Peyer's patch (tissue), 4 donors: ENCODE measurements around the gene IRX5. TPM values are rescaled to one million over a fixed set of nuclear protein-coding genes. Genes with fewer than 3 reads are reported as not detected.

Experiments
- DNase-seq, 3 donors: peaks; one replicate each; pipeline ENCODE4 v3.0.0-alpha.2; 2017 to 2019
- H3K27ac ChIP-seq, 4 donors: fragments of 200-600 bp; sonication (generic); one replicate each; pipeline ENCODE4 v1.5.1; 2016 to 2019
- H3K27me3 ChIP-seq, 2 donors: fragments of 200-600 bp; sonication (generic); one replicate each; pipeline ENCODE4 v1.5.1; 2019
- H3K36me3 ChIP-seq, 3 donors: fragments of 200-600 bp; sonication (generic); one replicate each; pipeline ENCODE4 v1.5.1; 2016 to 2019
- H3K4me1 ChIP-seq, 4 donors: fragments of 200-600 bp; sonication (generic); one replicate each; pipeline ENCODE4 v1.5.1; 2016 to 2019
- H3K4me3 ChIP-seq, 4 donors: fragments of 200-600 bp; sonication (generic); 1 replicate in 3 of 4; 2 replicates in 1 of 4; pipeline ENCODE4 v1.5.1; 2016 to 2019; ENCODE audit warnings: mild to moderate bottlenecking in 1 of 4
- H3K9me3 ChIP-seq, 4 donors: fragments of 200-600 bp; sonication (generic); one replicate each; pipeline ENCODE4 v1.5.1; 2016 to 2019; ENCODE audit warnings: mild to moderate bottlenecking in 1 of 4
- POLR2A ChIP-seq, 2 donors: fragments of 450-650 bp; IDR thresholded peaks; one replicate each; pipeline ENCODE4 v1.5.1; 2017; ENCODE audit warnings: antibody characterized with exemption in 2 of 2, mild to moderate bottlenecking in 2 of 2, moderate library complexity in 2 of 2
- total RNA-seq, 4 donors: library from RNA; depleted of rRNA; stranded (reverse); fragments of >200 nt; gene quantifications; one replicate each; pipeline ENCODE4 v1.1.0, GENCODE V29; 2016
- TF ChIP-seq, protein P1 (sequence below), 6 experiments: fragments of 450-650 bp in 4 of 6; fragments of 200-600 bp in 2 of 6; sonication (generic) in 1 of 6; IDR thresholded peaks; one replicate each; pipeline ENCODE4 v1.5.1; 2017 to 2019; ENCODE audit warnings: antibody characterized with exemption in 6 of 6, mild to moderate bottlenecking in 3 of 6, moderate library complexity in 1 of 6

IRX5 gene
- total RNA-seq, 4 donors from 2014 or later = not detected

DNA sequence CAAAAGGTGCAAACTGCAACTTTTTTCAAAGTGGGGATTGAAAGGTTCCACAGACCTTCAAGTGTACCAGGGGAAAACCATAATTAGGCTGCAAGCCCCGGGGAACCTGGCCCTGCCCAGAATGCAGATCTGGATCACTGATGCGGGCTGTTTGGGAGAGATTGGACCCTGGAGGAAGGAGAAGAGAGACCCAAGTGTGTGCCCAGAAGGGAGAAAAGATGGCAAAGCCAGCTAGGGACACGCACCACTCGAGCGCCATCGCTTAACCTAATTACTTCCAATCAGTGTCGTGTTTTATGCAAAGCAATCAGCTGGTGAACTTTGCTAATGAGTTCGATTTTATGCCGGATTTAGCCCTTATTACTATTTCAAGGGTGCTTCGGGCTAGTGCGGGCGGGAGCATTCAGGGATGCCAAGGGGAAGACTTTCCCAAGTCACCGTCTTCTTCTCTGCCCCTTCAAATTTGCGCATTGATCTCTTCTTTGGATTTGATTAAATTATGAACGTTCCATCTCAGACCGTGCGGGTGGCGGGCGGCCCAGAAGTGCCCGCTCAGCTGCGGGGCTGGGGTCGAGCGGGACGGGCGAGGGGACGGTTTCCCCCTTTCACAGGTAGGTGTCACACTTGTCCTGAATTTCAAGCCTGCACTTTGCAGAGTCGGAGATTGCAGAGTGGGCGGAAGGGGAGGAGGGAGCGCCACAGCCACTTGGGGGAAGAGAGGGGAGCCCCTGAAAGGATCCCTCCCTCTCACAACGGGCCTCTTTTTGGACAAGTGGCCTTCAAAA lies 4.0 kb downstream of the IRX5 start:
- DNase-seq = no peak
- H3K27me3 ChIP-seq = peaks cover 0 to 71% of the 10 kb centered on the region in 2 donors
- no peaks in the 10 kb centered on the region for H3K36me3 ChIP-seq
- H3K4me1 ChIP-seq = peaks cover 2 to 50% (median 9%) of the 10 kb centered on the region in 4 donors
- TF ChIP-seq, protein P1, sequence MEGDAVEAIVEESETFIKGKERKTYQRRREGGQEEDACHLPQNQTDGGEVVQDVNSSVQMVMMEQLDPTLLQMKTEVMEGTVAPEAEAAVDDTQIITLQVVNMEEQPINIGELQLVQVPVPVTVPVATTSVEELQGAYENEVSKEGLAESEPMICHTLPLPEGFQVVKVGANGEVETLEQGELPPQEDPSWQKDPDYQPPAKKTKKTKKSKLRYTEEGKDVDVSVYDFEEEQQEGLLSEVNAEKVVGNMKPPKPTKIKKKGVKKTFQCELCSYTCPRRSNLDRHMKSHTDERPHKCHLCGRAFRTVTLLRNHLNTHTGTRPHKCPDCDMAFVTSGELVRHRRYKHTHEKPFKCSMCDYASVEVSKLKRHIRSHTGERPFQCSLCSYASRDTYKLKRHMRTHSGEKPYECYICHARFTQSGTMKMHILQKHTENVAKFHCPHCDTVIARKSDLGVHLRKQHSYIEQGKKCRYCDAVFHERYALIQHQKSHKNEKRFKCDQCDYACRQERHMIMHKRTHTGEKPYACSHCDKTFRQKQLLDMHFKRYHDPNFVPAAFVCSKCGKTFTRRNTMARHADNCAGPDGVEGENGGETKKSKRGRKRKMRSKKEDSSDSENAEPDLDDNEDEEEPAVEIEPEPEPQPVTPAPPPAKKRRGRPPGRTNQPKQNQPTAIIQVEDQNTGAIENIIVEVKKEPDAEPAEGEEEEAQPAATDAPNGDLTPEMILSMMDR (IDR thresholded peaks at IDR 0.05) = no peak
- TF ChIP-seq POLR2A (IDR thresholded peaks at IDR 0.05) = no peak
- peaks cover 0 to 10% (median 0%) of the 10 kb centered on the region in 4 donors for H3K9me3 ChIP-seq
- no peak overlapping the region for H3K4me3 ChIP-seq
- no peak overlapping the region for H3K27ac ChIP-seq

DNA sequence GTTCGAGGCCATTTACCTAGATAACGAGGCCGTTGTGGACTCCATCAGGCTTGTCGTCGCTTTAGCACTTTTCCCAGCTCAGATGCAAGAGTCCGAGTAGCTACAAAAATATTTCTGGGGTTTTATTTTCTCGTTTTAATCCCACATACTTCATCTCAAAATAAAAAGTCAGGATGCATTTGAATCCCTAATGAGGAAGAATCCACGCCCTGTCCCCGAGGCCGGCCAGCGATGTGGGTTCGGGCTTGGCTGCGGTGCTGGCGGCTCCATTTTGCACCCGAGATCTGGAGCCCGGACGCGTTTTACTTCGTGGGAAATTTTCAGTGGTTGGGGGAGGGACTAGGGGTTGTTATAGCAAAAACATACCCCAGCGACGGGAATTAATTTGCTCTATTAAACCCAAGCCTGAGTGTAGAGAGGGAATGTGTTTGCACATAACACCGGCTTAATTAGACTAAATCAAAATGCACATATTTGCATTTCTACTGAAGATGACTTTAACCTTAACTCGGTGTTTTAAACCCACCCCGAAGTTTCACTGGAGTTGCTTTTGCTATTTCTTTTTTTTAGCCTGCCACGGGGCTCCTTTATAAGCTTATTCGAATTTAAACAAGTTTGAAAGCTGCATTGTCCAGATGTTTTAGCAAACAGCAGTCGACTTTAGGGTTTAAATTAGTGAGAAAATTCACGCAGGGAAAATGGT lies 4.8 kb downstream of the IRX5 start:
- H3K4me1 ChIP-seq = peaks cover 0 to 43% (median 5%) of the 10 kb centered on the region in 4 donors
- H3K36me3 ChIP-seq = no peaks in the 10 kb centered on the region
- no peak overlapping the region for H3K27ac ChIP-seq
- peaks cover 0 to 7% (median 0%) of the 10 kb centered on the region in 4 donors for H3K9me3 ChIP-seq
- peaks cover 0 to 78% of the 10 kb centered on the region in 2 donors for H3K27me3 ChIP-seq
- no peak for DNase-seq
- H3K4me3 ChIP-seq = no peak overlapping the region
- no peak for TF ChIP-seq POLR2A (IDR thresholded peaks at IDR 0.05)
- TF ChIP-seq, protein P1 (IDR thresholded peaks at IDR 0.05) = no peak

DNA sequence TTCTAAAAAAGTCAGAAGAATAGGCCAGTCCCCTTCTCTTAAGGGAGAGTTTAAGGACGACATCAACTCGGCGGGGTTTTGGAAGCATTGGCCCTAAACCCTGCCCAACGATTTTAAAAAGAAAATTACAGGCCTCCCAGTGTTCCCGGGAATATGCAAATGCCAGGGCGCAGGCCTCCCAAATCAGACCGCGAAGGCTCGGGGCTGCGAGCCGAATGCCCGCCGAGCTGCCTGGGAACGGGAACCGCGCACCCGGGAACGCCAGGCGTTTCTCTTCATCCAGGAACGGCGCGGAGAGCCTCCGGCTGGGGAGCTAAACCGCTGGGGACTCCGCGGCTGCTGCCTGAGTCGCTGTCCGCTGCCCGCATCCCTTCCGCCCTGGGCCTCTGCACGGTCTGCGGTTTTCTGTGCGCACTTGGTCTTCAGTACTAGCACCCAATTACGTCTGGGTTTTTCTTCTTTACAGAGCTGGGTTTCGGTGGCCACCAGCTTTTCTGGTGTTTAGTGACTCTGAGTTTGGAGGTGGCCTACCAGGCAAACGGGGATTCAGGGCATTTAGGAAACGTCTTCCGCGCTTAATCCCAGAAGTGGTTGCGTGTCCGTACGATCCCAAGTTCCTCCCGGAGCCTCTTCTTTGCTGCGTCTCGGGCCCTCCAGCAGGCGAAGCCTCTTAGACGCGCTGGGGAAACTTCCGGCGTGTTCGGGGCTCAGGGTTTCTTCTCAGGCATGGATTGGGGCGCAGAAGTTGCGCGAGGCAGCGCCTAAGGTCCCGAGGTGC lies 5.7 kb downstream of the IRX5 start:
- H3K9me3 ChIP-seq = peaks cover 0 to under 1% (median 0%) of the 10 kb centered on the region in 4 donors
- no peaks in the 10 kb centered on the region for H3K36me3 ChIP-seq
- peaks cover 0 to 35% (median 5%) of the 10 kb centered on the region in 4 donors for H3K4me1 ChIP-seq
- peaks cover 0 to 78% of the 10 kb centered on the region in 2 donors for H3K27me3 ChIP-seq
- H3K27ac ChIP-seq = no peak overlapping the region
- no peak overlapping the region for H3K4me3 ChIP-seq
- no peak for DNase-seq
- TF ChIP-seq POLR2A (IDR thresholded peaks at IDR 0.05) = no peak
- TF ChIP-seq, protein P1 (IDR thresholded peaks at IDR 0.05) = no peak

DNA sequence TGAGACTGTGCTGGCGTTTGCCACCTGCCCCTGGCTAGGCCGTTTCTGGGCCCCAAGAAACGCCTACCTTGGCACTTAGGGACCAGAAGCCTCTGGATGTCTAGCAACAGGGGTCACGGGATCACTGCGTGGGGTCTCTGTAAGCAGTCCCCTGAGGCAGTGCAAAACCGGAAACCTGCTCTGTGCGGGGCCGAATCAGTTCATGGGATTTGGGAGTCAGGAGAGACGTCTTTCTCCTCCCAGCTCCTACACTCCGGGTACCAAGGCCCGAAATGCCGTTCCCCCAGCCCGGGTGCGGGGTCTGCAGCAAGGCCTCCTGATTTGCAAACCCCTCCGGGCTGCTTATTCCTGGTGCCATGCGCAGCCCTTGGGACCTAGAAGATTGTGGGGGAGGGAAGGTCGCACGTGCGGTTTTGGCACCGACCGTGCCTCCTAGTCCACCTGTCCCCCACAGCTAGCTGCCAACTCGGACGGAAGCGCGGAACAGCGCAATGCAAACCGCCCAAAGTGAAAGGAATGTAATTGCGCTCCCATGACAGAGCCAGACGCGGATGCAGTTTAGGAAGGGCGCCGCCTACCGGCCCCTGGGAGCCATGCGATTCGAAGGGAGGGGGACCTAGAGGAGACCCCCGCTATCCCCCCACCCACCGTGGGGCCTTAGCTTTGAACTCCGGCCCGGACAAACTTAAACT lies 6.5 kb downstream of the IRX5 start:
- no peak for DNase-seq
- H3K4me1 ChIP-seq = peaks cover 0 to 32% (median 5%) of the 10 kb centered on the region in 4 donors
- no peaks in the 10 kb centered on the region for H3K9me3 ChIP-seq
- TF ChIP-seq, protein P1 (IDR thresholded peaks at IDR 0.05) = no peak
- no peak for TF ChIP-seq POLR2A (IDR thresholded peaks at IDR 0.05)
- peak overlapping the region in 1 of 4 donors; percentile 16 for H3K4me3 ChIP-seq
- no peak overlapping the region for H3K27ac ChIP-seq
- peaks cover 0 to 75% of the 10 kb centered on the region in 2 donors for H3K27me3 ChIP-seq
- H3K36me3 ChIP-seq = no peaks in the 10 kb centered on the region

DNA sequence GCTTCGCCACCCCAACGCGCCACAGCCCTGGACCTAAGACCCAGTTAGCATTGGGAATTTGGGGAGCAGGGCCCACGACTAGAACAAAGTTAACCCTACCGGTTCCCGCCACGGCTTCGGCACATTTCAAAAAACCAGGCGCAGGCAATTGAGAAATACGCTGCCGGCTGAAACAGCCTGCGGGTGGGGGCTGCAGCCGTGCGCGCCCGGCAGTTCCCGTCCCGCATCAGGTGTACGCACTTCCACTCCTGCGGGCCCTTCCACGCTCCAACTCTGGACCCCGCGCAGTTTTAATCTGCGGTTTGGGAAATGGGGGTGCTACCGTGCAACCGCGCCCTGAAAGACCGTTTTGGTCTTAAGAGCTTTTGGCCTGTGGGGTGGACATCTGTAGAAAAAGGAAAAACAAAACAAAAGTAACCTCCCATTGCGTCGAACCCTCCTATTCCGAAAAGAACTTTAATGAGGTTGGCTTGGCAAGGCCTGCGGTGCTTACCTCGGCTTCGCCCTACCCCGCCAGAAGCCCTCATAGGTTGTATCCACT lies 7.1 kb downstream of the IRX5 start:
- Histone ChIP-seq H3K27me3 (peaks cover 0 to 68% of the 10 kb centered on the region in 2 donors), H3K9me3 (no peaks in the 10 kb centered on the region), H3K4me1 (peaks cover 0 to 32% (median 5%) of the 10 kb centered on the region in 4 donors), H3K4me3 (no peak overlapping the region), H3K36me3 (no peaks in the 10 kb centered on the region), H3K27ac (no peak overlapping the region)
- no peak for TF ChIP-seq POLR2A (IDR thresholded peaks at IDR 0.05)
- TF ChIP-seq, protein P1 (IDR thresholded peaks at IDR 0.05) = no peak
- DNase-seq = no peak
